Ascending aorta (tissue), 2 donors: ENCODE results near the gene ENHO. TPM values are rescaled to one million over a fixed set of nuclear protein-coding genes. Genes with fewer than 3 reads are reported as not detected.

Source experiments
- DNase-seq, 2 donors: peaks; one replicate each; pipeline ENCODE4 v3.0.0-alpha.2; 2019; ENCODE audit warnings: low spot score in 2 of 2
- H3K27ac ChIP-seq, 2 donors: fragments of 200-600 bp; sonication (generic); one replicate each; pipeline ENCODE4 v1.5.1; 2016 to 2017; ENCODE audit warnings: mild to moderate bottlenecking in 1 of 2
- H3K27me3 ChIP-seq: fragments of 200-600 bp; sonication (generic); one replicate; pipeline ENCODE4 v1.5.1; 2017
- H3K36me3 ChIP-seq, 2 donors: fragments of 200-600 bp; sonication (generic); one replicate each; pipeline ENCODE4 v1.5.1; 2016
- H3K4me1 ChIP-seq, 2 donors: fragments of 200-600 bp; sonication (generic); one replicate each; pipeline ENCODE4 v1.5.1; 2016 to 2017; ENCODE audit warnings: mild to moderate bottlenecking in 1 of 2
- H3K4me3 ChIP-seq, 2 donors: fragments of 200-600 bp; sonication (generic); one replicate each; pipeline ENCODE4 v1.5.1; 2016 to 2017; ENCODE audit warnings: mild to moderate bottlenecking in 1 of 2
- H3K9me3 ChIP-seq, 2 donors: fragments of 200-600 bp; sonication (generic); one replicate each; pipeline ENCODE4 v1.5.1; 2016
- CTCF ChIP-seq, 3 experiments: fragments of 200-600 bp in 2 of 3; fragments of 450-650 bp in 1 of 3; sonication (generic) in 2 of 3; IDR thresholded peaks; one replicate each; pipeline ENCODE4 v1.5.1; 2016 to 2019; ENCODE audit warnings: antibody characterized with exemption in 3 of 3, mild to moderate bottlenecking in 1 of 3, moderate library complexity in 1 of 3
- intact Hi-C: fragments of 100-400 bp; cut with DNase I; formaldehyde crosslinking; loops from one replicate; pipeline ENCODE4 v1.15.1; 2023
- total RNA-seq: library from RNA; depleted of rRNA; stranded (reverse); fragments of >200 nt; gene quantifications from one replicate; pipeline ENCODE4 v1.1.0, GENCODE V29; 2016

Gene ENHO
- total RNA-seq, 1 donor from 2014 or later = not detected

GRCh38 chr9:34558364-34558763 is 35.6 kb upstream of the ENHO start:
- no peak overlapping the region for H3K27ac ChIP-seq
- no peaks in the 10 kb centered on the region for H3K9me3 ChIP-seq
- no peaks in the 10 kb centered on the region for H3K27me3 ChIP-seq
- no peak overlapping the region for H3K4me3 ChIP-seq
- H3K4me1 ChIP-seq = no peaks in the 10 kb centered on the region
- no peaks in the 10 kb centered on the region for H3K36me3 ChIP-seq
- intact Hi-C loops = no loop called here
- TF ChIP-seq CTCF (IDR thresholded peaks at IDR 0.05) = no peak
- DNase-seq = no peak

GRCh38 chr9:34557426-34558321 is 34.9 kb upstream of the ENHO start:
- no peak for DNase-seq
- no peak for TF ChIP-seq CTCF (IDR thresholded peaks at IDR 0.05)
- Histone ChIP-seq H3K27me3 (no peaks in the 10 kb centered on the region), H3K36me3 (no peaks in the 10 kb centered on the region), H3K27ac (no peak overlapping the region), H3K4me3 (no peak overlapping the region), H3K4me1 (no peaks in the 10 kb centered on the region), H3K9me3 (no peaks in the 10 kb centered on the region)
- intact Hi-C loops = no loop called here

- intact Hi-C loops = no loop called here
- no peak for TF ChIP-seq CTCF (IDR thresholded peaks at IDR 0.05)
- no peak overlapping the region for H3K4me3 ChIP-seq
- no peak for DNase-seq
- H3K4me1 ChIP-seq = no peaks in the 10 kb centered on the region
- H3K27ac ChIP-seq = no peak overlapping the region
- no peaks in the 10 kb centered on the region for H3K36me3 ChIP-seq
- H3K27me3 ChIP-seq = no peaks in the 10 kb centered on the region
- H3K9me3 ChIP-seq = no peaks in the 10 kb centered on the region
Measured at GRCh38 chr9:34556949-34557348, 34.2 kb upstream of the ENHO start.

GRCh38 chr9:34555936-34556525 is 33.2 kb upstream of the ENHO start:
- H3K4me3 ChIP-seq = no peak overlapping the region
- no peaks in the 10 kb centered on the region for H3K27me3 ChIP-seq
- H3K9me3 ChIP-seq = no peaks in the 10 kb centered on the region
- no peaks in the 10 kb centered on the region for H3K4me1 ChIP-seq
- no peaks in the 10 kb centered on the region for H3K36me3 ChIP-seq
- TF ChIP-seq CTCF (IDR thresholded peaks at IDR 0.05) = no peak
- intact Hi-C loops = no loop called here
- DNase-seq = no peak
- no peak overlapping the region for H3K27ac ChIP-seq

- Histone ChIP-seq H3K9me3 (no peaks in the 10 kb centered on the region), H3K27ac (no peak overlapping the region), H3K36me3 (no peaks in the 10 kb centered on the region), H3K27me3 (no peaks in the 10 kb centered on the region), H3K4me3 (no peak overlapping the region), H3K4me1 (no peaks in the 10 kb centered on the region)
- intact Hi-C loops = no loop called here
- no peak for TF ChIP-seq CTCF (IDR thresholded peaks at IDR 0.05)
- DNase-seq = no peak
Measured at GRCh38 chr9:34555500-34555899, 32.7 kb upstream of the ENHO start.
